H9 (cell line): ENCODE data around the gene ARMC9. TPM values are rescaled to one million over a fixed set of nuclear protein-coding genes. Genes with fewer than 3 reads are reported as not detected.

Experiments used
- DNase-seq: peaks from one replicate; pipeline ENCODE4 v3.0.0-alpha.2; 2017
- H2AFZ ChIP-seq: one replicate; pipeline ENCODE4 v1.6.1; 2013; ENCODE audit warnings: mild to moderate bottlenecking, low read length, control low read depth, moderate library complexity
- H2AK5ac ChIP-seq: 2 replicates; pipeline ENCODE4 v1.6.1; 2013; ENCODE audit warnings: low read length, control low read depth, mixed read lengths; ENCODE audit not compliant: insufficient read length
- H2BK120ac ChIP-seq: one replicate; pipeline ENCODE4 v1.6.1; 2013; ENCODE audit warnings: low read depth, mild to moderate bottlenecking, low read length, control low read depth, inconsistent platforms; ENCODE audit not compliant: poor library complexity, severe bottlenecking
- H2BK12ac ChIP-seq: 2 replicates; pipeline ENCODE4 v1.6.1; 2013; ENCODE audit warnings: low read length, control low read depth, mixed read lengths, low read depth; ENCODE audit not compliant: insufficient read length
- H2BK15ac ChIP-seq: 2 replicates; pipeline ENCODE4 v1.6.1; 2013; ENCODE audit warnings: low read depth, low read length, control low read depth
- H2BK20ac ChIP-seq: one replicate; pipeline ENCODE4 v1.6.1; 2013; ENCODE audit warnings: low read depth, mild to moderate bottlenecking, low read length, control low read depth, inconsistent platforms; ENCODE audit not compliant: poor library complexity, severe bottlenecking
- H2BK5ac ChIP-seq: 2 replicates; pipeline ENCODE4 v1.6.1; 2013; ENCODE audit warnings: low read length, control low read depth, mixed read lengths; ENCODE audit not compliant: insufficient read length
- H3K14ac ChIP-seq: 2 replicates; pipeline ENCODE4 v1.6.1; 2013; ENCODE audit warnings: low read length, control low read depth; ENCODE audit not compliant: insufficient read depth
- H3K18ac ChIP-seq: 2 replicates; pipeline ENCODE4 v1.6.1; 2013; ENCODE audit warnings: low read depth, mild to moderate bottlenecking, mixed read lengths, low read length, control low read depth; ENCODE audit not compliant: insufficient read length
- H3K23ac ChIP-seq: 2 replicates; pipeline ENCODE4 v1.6.1; 2013; ENCODE audit warnings: low read length, control low read depth, mixed read lengths, low read depth; ENCODE audit not compliant: insufficient read length
- H3K23me2 ChIP-seq: 2 replicates; pipeline ENCODE4 v1.6.1; 2013; ENCODE audit warnings: low read depth, mild to moderate bottlenecking, mixed read lengths, low read length, control low read depth; ENCODE audit not compliant: insufficient read length, poor library complexity, severe bottlenecking
- H3K27ac ChIP-seq: 2 replicates; pipeline ENCODE4 v1.5.1; 2013; ENCODE audit warnings: low read length, control low read depth, mixed read lengths, low read depth; ENCODE audit not compliant: insufficient read length
- H3K27me3 ChIP-seq: 2 replicates; pipeline ENCODE4 v1.6.1; 2013; ENCODE audit warnings: low read length, control low read depth, inconsistent platforms; ENCODE audit not compliant: insufficient read depth
- H3K4ac ChIP-seq: 2 replicates; pipeline ENCODE4 v1.6.1; 2013; ENCODE audit warnings: low read depth, mild to moderate bottlenecking, control low read depth, inconsistent platforms, low read length, moderate library complexity
- H3K4me1 ChIP-seq: 2 replicates; pipeline ENCODE4 v1.6.1; 2013; ENCODE audit warnings: low read length, control low read depth, inconsistent platforms; ENCODE audit not compliant: insufficient read depth
- H3K4me2 ChIP-seq: 2 replicates; pipeline ENCODE4 v1.6.1; 2013; ENCODE audit warnings: low read length, control low read depth, mixed read lengths; ENCODE audit not compliant: insufficient read length, insufficient read depth
- H3K56ac ChIP-seq: 2 replicates; pipeline ENCODE4 v1.6.1; 2013; ENCODE audit warnings: low read depth, mild to moderate bottlenecking, mixed read lengths, low read length, control low read depth; ENCODE audit not compliant: insufficient read length
- H3K79me1 ChIP-seq: 2 replicates; pipeline ENCODE4 v1.6.1; 2013; ENCODE audit warnings: low read depth, mild to moderate bottlenecking, moderate library complexity, low read length, control low read depth, inconsistent platforms; ENCODE audit not compliant: insufficient read depth, poor library complexity, severe bottlenecking
- H3K79me2 ChIP-seq: 2 replicates; pipeline ENCODE4 v1.6.1; 2013; ENCODE audit warnings: low read length, control low read depth, inconsistent platforms; ENCODE audit not compliant: insufficient read depth
- H3K9ac ChIP-seq: 2 replicates; pipeline ENCODE4 v1.6.1; 2013; ENCODE audit warnings: low read length, control low read depth, mixed read lengths; ENCODE audit not compliant: insufficient read length; ENCODE audit errors: extremely low read depth
- H3K9me3 ChIP-seq: one replicate; pipeline ENCODE4 v1.6.1; 2013; ENCODE audit warnings: low read depth, low read length, inconsistent platforms; ENCODE audit not compliant: control insufficient read depth
- H3T11ph ChIP-seq: one replicate; pipeline ENCODE4 v1.6.1; 2013; ENCODE audit warnings: mild to moderate bottlenecking, low read length, control low read depth, inconsistent platforms
- H4K20me1 ChIP-seq: one replicate; pipeline ENCODE4 v1.6.1; 2013; ENCODE audit not compliant: control insufficient read depth, insufficient read length, insufficient read depth
- H4K5ac ChIP-seq: 2 replicates; pipeline ENCODE4 v1.6.1; 2013; ENCODE audit warnings: low read depth, mild to moderate bottlenecking, mixed read lengths, low read length, control low read depth; ENCODE audit not compliant: insufficient read length
- H4K8ac ChIP-seq: replicated peaks from 2 replicates; pipeline ENCODE4 v1.6.1; 2013; ENCODE audit warnings: low read length, control low read depth, mixed read lengths, low read depth; ENCODE audit not compliant: insufficient read length
- H4K91ac ChIP-seq: 2 replicates; pipeline ENCODE4 v1.6.1; 2013; ENCODE audit warnings: low read depth, mild to moderate bottlenecking, moderate library complexity, mixed read lengths, low read length, control low read depth; ENCODE audit not compliant: insufficient read length
- H3K27ac Mint-ChIP-seq, 3 experiments: 2 replicates in 2 of 3; 3 replicates in 1 of 3; pipeline ENCODE4 v1.8.0; 2020 to 2021; ENCODE audit warnings: mixed read lengths in 3 of 3, mild to moderate bottlenecking in 1 of 3, moderate library complexity in 1 of 3
- H3K27me3 Mint-ChIP-seq: 2 replicates; pipeline ENCODE4 v1.8.0; 2021; ENCODE audit warnings: low read depth, mild to moderate bottlenecking, moderate library complexity, mixed read lengths
- H3K36me3 Mint-ChIP-seq, 3 experiments: 2 replicates in 2 of 3; 3 replicates in 1 of 3; pipeline ENCODE4 v1.8.0; 2020 to 2021; ENCODE audit warnings: low read depth in 3 of 3, mixed read lengths in 3 of 3; ENCODE audit not compliant: insufficient read depth in 1 of 3
- H3K4me1 Mint-ChIP-seq, 2 experiments: 2 replicates each; pipeline ENCODE4 v1.8.0; 2020; ENCODE audit warnings: mixed read lengths in 2 of 2
- H3K4me3 Mint-ChIP-seq, 2 experiments: 2 replicates in 1 of 2; 3 replicates in 1 of 2; pipeline ENCODE4 v1.8.0; 2020 to 2021; ENCODE audit warnings: mild to moderate bottlenecking in 2 of 2, mixed read lengths in 2 of 2, moderate library complexity in 1 of 2
- H3K9me3 Mint-ChIP-seq, 2 experiments: 2 replicates in 1 of 2; 3 replicates in 1 of 2; pipeline ENCODE4 v1.8.0; 2020; ENCODE audit warnings: mild to moderate bottlenecking in 2 of 2, mixed read lengths in 2 of 2, moderate library complexity in 1 of 2
- WGBS: extraction: QIAGEN DNeasy Blood & Tissue Kit; methylation state at CpG from one replicate; pipeline ENCODE4 v1.1.7; 2013; ENCODE audit warnings: missing lambda C conversion rate, low lambda C conversion rate, mixed read lengths; ENCODE audit not compliant: insufficient read length; ENCODE audit errors: extremely low coverage; 5-methylcytosine and 5-hydroxymethylcytosine counted together
- total RNA-seq: library from RNA; stranded (reverse); gene quantifications from 2 replicates; pipeline ENCODE4 v1.2.1, GENCODE V29; 2021
- TF ChIP-seq, protein P1 (sequence below): fragments of 200-600 bp; sonication (generic); conservative IDR thresholded peaks from 3 replicates; pipeline ENCODE4 v1.8.0; 2021; ENCODE audit warnings: antibody characterized with exemption, mild to moderate bottlenecking

ARMC9 gene
- total RNA-seq, 1 experiment from 2014 or later: 37.6 TPM

DNA sequence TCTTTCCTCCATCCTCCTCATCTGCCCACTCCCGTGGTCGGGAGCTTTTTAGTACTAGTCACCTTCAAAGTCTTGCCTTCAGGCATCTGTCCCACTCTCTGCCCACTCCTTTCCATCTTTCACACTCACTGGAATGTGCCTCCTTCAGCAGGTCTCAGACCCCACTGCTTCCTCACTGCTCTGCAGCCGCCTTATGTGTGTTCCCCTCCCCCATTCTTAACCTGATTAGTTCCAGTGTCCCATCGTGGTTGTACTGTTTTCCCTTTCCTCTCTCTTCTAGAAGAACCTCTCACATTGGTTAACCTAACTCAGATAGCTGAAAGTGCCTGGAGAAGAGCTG, 3.0 kb downstream of the ARMC9 start:
- Histone ChIP-seq H3K4me1 (no peaks in the 10 kb centered on the region), H3K79me2 (no peaks in the 10 kb centered on the region; the same call in 1 of the 2 replicates), H3K14ac (no peak overlapping the region), H2BK15ac (no peak overlapping the region), H3K4me2 (no peak overlapping the region), H2BK5ac (no peak overlapping the region), H2AFZ (no peak overlapping the region), H3K23me2 (peaks cover 3% of the 10 kb centered on the region), H3K79me1 (no peaks in the 10 kb centered on the region), H3K9ac (no peak overlapping the region), H3K4ac (no peak overlapping the region), H2BK120ac (no peak overlapping the region), H4K20me1 (no peaks in the 10 kb centered on the region), H3K27ac (no peak overlapping the region), H3K27me3 (no peaks in the 10 kb centered on the region), H3K9me3 (no peaks in the 10 kb centered on the region), H3K56ac (no peak overlapping the region), H3T11ph (no peak overlapping the region), H2AK5ac (no peak overlapping the region), H4K8ac (no peak overlapping the region), H2BK12ac (no peak overlapping the region), H2BK20ac (no peak overlapping the region), H3K18ac (no peak overlapping the region), H4K5ac (no peak overlapping the region), H4K91ac (no peak overlapping the region), H3K23ac (no peak overlapping the region)
- Mint-ChIP-seq H3K27me3 (no peaks in the 10 kb centered on the region; the same call in 1 of the 2 replicates), H3K4me3 (no peak overlapping the region), H3K9me3 (peaks cover 3 to 8% of the 10 kb centered on the region in 2 experiments; a peak in 4 of 5 replicates), H3K4me1 (peaks cover 22 to 23% of the 10 kb centered on the region in 2 experiments), H3K36me3 (peaks cover 19 to 36% (median 29%) of the 10 kb centered on the region in 3 experiments), H3K27ac (peak overlapping the region in 1 of 3 experiments; percentile 17; a peak in 1 of 7 replicates)
- WGBS: no CpG with 5 or more reads among the region's 4 CpGs
- TF ChIP-seq, protein P1, sequence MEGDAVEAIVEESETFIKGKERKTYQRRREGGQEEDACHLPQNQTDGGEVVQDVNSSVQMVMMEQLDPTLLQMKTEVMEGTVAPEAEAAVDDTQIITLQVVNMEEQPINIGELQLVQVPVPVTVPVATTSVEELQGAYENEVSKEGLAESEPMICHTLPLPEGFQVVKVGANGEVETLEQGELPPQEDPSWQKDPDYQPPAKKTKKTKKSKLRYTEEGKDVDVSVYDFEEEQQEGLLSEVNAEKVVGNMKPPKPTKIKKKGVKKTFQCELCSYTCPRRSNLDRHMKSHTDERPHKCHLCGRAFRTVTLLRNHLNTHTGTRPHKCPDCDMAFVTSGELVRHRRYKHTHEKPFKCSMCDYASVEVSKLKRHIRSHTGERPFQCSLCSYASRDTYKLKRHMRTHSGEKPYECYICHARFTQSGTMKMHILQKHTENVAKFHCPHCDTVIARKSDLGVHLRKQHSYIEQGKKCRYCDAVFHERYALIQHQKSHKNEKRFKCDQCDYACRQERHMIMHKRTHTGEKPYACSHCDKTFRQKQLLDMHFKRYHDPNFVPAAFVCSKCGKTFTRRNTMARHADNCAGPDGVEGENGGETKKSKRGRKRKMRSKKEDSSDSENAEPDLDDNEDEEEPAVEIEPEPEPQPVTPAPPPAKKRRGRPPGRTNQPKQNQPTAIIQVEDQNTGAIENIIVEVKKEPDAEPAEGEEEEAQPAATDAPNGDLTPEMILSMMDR: no peak
- no peak for DNase-seq
